Vagina (tissue), 2 donors: ENCODE data around the gene ARID4A. TPM values are rescaled to one million over a fixed set of nuclear protein-coding genes. Genes with fewer than 3 reads are reported as not detected.

Experiments used
- DNase-seq, 2 donors: peaks; one replicate each; pipeline ENCODE4 v3.0.0-alpha.2; 2017; ENCODE audit errors: extremely low spot score in 2 of 2
- H3K27ac ChIP-seq: fragments of 200-600 bp; sonication (generic); one replicate; pipeline ENCODE4 v1.5.1; 2019
- H3K27me3 ChIP-seq: fragments of 200-600 bp; sonication (generic); one replicate; pipeline ENCODE4 v1.5.1; 2019
- H3K36me3 ChIP-seq, 2 donors: fragments of 200-600 bp; sonication (generic); one replicate each; pipeline ENCODE4 v1.5.1; 2017 to 2019
- H3K4me1 ChIP-seq: fragments of 200-600 bp; sonication (generic); one replicate; pipeline ENCODE4 v1.5.1; 2019
- H3K4me3 ChIP-seq, 2 donors: fragments of 200-600 bp; sonication (generic); 1 replicate in 1 of 2; 2 replicates in 1 of 2; pipeline ENCODE4 v1.5.1; 2016 to 2019
- H3K9me3 ChIP-seq: fragments of 200-600 bp; sonication (generic); one replicate; pipeline ENCODE4 v1.5.1; 2019
- POLR2A ChIP-seq, 2 donors: fragments of 450-650 bp; IDR thresholded peaks; one replicate each; pipeline ENCODE4 v1.6.1; 2017; ENCODE audit warnings: antibody characterized with exemption in 2 of 2, mild to moderate bottlenecking in 2 of 2, moderate library complexity in 2 of 2
- POLR2AphosphoS5 ChIP-seq, 2 donors: sonication (generic); formaldehyde crosslinking; IDR thresholded peaks; one replicate each; pipeline ENCODE4 v1.9.0; 2017; ENCODE audit warnings: antibody characterized with exemption in 2 of 2, mild to moderate bottlenecking in 2 of 2, low read depth in 1 of 2; ENCODE audit not compliant: insufficient read depth in 1 of 2
- intact Hi-C: fragments of 100-400 bp; cut with DNase I; formaldehyde crosslinking; loops from one replicate; pipeline ENCODE4 v1.15.1; 2023
- total RNA-seq: library from RNA; depleted of rRNA; stranded (reverse); fragments of >200 nt; gene quantifications from one replicate; pipeline ENCODE4 v1.2.3, GENCODE V29; 2016
- TF ChIP-seq, protein P1 (sequence below), 3 experiments: fragments of 450-650 bp in 2 of 3; fragments of 200-600 bp in 1 of 3; sonication (generic) in 1 of 3; IDR thresholded peaks; one replicate each; pipeline ENCODE4 v1.5.1; 2017 to 2019; ENCODE audit warnings: antibody characterized with exemption in 3 of 3, mild to moderate bottlenecking in 2 of 3, moderate library complexity in 2 of 3

Gene ARID4A
- total RNA-seq, 1 donor from 2014 or later, result 20.6 TPM

DNA sequence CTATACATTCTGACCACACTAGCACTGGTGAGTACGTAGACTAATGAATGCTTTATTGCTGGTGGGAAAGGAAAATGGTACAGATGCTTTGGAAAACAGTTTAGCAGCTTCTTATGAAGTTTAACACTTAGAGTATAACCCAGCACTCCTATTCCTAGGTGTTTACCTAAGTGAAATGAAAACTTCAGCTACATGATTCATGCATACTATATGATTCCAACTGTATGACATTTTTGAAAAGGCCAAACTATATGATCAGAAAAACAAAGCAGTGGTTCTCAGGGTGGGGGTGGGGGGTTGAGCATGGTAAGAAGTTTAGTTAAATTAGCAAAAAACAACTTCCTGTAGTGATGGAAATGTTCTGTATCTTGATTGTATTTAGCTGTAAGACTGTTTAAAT lies 22.1 kb upstream of the ARID4A start:
- no peak for DNase-seq
- no peak overlapping the region for H3K4me3 ChIP-seq
- H3K27ac ChIP-seq, result no peak overlapping the region
- H3K36me3 ChIP-seq, result peaks cover 8 to 41% of the 10 kb centered on the region in 2 donors
- H3K9me3 ChIP-seq, result no peaks in the 10 kb centered on the region
- no peaks in the 10 kb centered on the region for H3K27me3 ChIP-seq
- intact Hi-C loops, result no loop called here
- TF ChIP-seq, protein P1, sequence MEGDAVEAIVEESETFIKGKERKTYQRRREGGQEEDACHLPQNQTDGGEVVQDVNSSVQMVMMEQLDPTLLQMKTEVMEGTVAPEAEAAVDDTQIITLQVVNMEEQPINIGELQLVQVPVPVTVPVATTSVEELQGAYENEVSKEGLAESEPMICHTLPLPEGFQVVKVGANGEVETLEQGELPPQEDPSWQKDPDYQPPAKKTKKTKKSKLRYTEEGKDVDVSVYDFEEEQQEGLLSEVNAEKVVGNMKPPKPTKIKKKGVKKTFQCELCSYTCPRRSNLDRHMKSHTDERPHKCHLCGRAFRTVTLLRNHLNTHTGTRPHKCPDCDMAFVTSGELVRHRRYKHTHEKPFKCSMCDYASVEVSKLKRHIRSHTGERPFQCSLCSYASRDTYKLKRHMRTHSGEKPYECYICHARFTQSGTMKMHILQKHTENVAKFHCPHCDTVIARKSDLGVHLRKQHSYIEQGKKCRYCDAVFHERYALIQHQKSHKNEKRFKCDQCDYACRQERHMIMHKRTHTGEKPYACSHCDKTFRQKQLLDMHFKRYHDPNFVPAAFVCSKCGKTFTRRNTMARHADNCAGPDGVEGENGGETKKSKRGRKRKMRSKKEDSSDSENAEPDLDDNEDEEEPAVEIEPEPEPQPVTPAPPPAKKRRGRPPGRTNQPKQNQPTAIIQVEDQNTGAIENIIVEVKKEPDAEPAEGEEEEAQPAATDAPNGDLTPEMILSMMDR (IDR thresholded peaks at IDR 0.05), result no peak
- TF ChIP-seq POLR2AphosphoS5 (IDR thresholded peaks at IDR 0.05; ENCODE audit: insufficient read depth in 1 of 2, low read depth in 1 of 2) (no peak), POLR2A (IDR thresholded peaks at IDR 0.05) (no peak)
- H3K4me1 ChIP-seq, result peaks cover 33% of the 10 kb centered on the region

DNA sequence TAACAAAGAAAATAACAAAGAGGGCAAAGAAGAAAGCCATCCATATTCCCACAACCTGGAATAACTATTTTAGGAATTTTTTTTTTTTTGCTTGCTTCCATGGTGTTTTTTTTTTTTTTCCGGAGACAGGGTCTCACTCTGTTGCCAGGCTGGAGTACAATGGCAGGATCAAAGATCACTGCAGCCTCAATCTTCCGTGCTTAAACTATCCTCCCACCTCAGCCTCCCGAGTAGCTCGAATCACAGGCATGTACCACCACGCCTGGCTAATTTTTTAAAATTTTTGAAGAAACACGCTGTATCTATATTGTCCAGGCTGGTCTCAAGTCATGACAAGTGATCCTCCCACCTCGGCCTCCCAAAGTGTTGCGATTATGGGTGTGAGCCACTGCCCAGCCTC lies 20.2 kb upstream of the ARID4A start:
- Histone ChIP-seq H3K27me3 (no peaks in the 10 kb centered on the region), H3K36me3 (peaks cover 0 to 21% of the 10 kb centered on the region in 2 donors), H3K4me1 (peaks cover 53% of the 10 kb centered on the region), H3K4me3 (no peak overlapping the region), H3K9me3 (no peaks in the 10 kb centered on the region), H3K27ac (no peak overlapping the region)
- no peak for DNase-seq
- intact Hi-C loops, result no loop called here
- TF ChIP-seq, protein P1 (IDR thresholded peaks at IDR 0.05), result no peak
- no peak for TF ChIP-seq POLR2A (IDR thresholded peaks at IDR 0.05)
- TF ChIP-seq POLR2AphosphoS5 (IDR thresholded peaks at IDR 0.05; ENCODE audit: insufficient read depth in 1 of 2, low read depth in 1 of 2), result no peak

DNA sequence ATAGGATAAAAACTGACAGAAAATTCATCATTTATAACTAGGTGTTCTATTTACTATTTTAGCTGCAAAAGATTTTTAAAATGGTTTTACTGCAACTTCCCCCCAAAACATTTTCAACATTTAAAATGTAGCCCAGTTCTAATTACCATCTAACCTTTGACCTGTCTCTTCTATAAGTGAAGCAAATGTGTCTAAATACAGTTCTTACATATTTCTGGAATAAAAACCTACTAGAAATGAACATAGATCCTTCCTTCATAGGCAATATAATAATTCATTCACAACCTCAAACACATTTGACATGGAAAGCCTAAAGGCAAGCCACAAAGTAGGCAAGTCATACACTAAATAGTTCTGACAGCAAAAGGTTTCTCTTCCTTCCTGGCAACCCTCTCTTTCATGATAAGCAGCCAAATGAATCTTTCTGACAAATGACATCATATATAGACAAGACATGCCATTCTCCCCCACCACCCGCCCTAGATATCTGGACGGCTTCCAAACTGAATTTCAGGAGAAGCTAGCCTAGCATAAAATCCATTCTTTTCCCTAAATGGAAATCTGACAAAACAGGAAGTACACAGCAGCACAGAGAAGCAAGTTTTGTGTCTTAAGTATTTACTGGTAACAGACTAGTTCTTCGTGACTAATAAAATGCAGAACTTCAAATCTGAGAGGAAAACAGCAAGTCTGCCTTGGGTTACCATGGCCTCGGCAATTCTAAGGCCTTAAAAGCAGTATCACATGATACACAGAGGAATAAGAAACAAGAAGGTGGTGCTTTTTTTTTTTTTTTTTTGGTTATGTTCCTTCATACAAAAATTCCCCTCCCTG lies 17.2 kb upstream of the ARID4A start:
- no peak for DNase-seq
- Histone ChIP-seq H3K4me1 (peaks cover 50% of the 10 kb centered on the region), H3K4me3 (no peak overlapping the region), H3K27ac (peak overlapping the region; percentile 73), H3K36me3 (peaks cover 0 to 33% of the 10 kb centered on the region in 2 donors), H3K9me3 (no peaks in the 10 kb centered on the region), H3K27me3 (no peaks in the 10 kb centered on the region)
- intact Hi-C loops, result no loop called here
- TF ChIP-seq POLR2AphosphoS5 (IDR thresholded peaks at IDR 0.05; ENCODE audit: insufficient read depth in 1 of 2, low read depth in 1 of 2) (peak in 1 of 2 donors; percentile 79), POLR2A (IDR thresholded peaks at IDR 0.05) (no peak)
- TF ChIP-seq, protein P1 (IDR thresholded peaks at IDR 0.05), result no peak

DNA sequence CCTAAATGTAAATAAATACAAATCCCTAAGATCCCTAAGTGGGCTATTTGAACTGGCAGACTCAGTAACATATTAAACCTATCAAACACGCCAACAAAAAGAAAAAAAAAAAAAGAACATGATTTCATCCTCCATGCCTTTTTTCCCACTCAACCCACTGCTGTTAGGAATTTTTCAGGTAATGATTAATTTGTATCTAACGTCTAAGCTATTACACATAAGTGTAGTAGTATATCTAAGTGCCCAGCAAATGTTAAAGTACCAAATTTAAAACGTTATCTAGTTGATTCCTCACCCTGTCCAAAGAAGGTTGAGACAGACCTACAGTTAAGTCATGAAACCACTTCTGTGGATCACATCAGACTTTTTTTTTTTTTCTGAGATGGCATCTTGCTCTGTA lies 16.4 kb upstream of the ARID4A start:
- H3K4me3 ChIP-seq, result no peak overlapping the region
- peaks cover 0 to 40% of the 10 kb centered on the region in 2 donors for H3K36me3 ChIP-seq
- no peaks in the 10 kb centered on the region for H3K27me3 ChIP-seq
- no peak for DNase-seq
- peaks cover 43% of the 10 kb centered on the region for H3K4me1 ChIP-seq
- peak overlapping the region; percentile 73 for H3K27ac ChIP-seq
- TF ChIP-seq, protein P1 (IDR thresholded peaks at IDR 0.05), result no peak
- TF ChIP-seq POLR2AphosphoS5 (IDR thresholded peaks at IDR 0.05; ENCODE audit: insufficient read depth in 1 of 2, low read depth in 1 of 2) (no peak), POLR2A (IDR thresholded peaks at IDR 0.05) (no peak)
- no peaks in the 10 kb centered on the region for H3K9me3 ChIP-seq
- intact Hi-C loops, result no loop called here
